A549 (cell line): Measurements from ENCODE around the gene SLC25A30. TPM values are rescaled to one million over a fixed set of nuclear protein-coding genes. Genes with fewer than 3 reads are reported as not detected.

Experiments
- ATAC-seq, 2 experiments: fragments of 200-7000 bp in 1 of 2; fragments of >200 bp in 1 of 2; cut with Nextera tagmentation in 1 of 2; cut with Tn5 transposase in 1 of 2; 3 replicates each; pipeline versions ENCODE4 v1.8.0 to v1.9.1; 2018 to 2020; ENCODE audit warnings: mild to moderate bottlenecking in 1 of 2, moderate library complexity in 1 of 2
- CTCF ChIA-PET: fragments of 300-600 bp; sonication (Branson Sonifier 250); formaldehyde crosslinking; extraction: SDS; loops from one replicate; lab custom pipeline; 2021; ENCODE audit warnings: antibody characterized with exemption, inconsistent platforms; lab: Yijun Ruan, JAX
- POLR2A ChIA-PET: fragments of 350-600 bp; formaldehyde crosslinking; extraction: SDS; loops from one replicate; lab custom pipeline; 2021; ENCODE audit warnings: antibody characterized with exemption, inconsistent platforms; lab: Yijun Ruan, JAX
- DNase-seq, 2 experiments: peaks; one replicate each; pipeline versions ENCODE4 v3.0.0 to v3.0.0-alpha.2; 2011 to 2016; ENCODE audit warnings: low read depth in 1 of 2, low spot score in 1 of 2
- FAIRE-seq: peaks from 2 replicates; lab custom pipeline; 2011; peaks lifted over from hg19 to GRCh38; lab: Jason Lieb, UNC
- H3K27ac ChIP-seq, 2 experiments: fragments of >200 bp; sonication (Bioruptor Twin); formaldehyde crosslinking; 3 replicates each; pipeline ENCODE4 v1.5.1; 2016 to 2017
- H3K4me1 ChIP-seq: fragments of >200 bp; sonication (Bioruptor Twin); formaldehyde crosslinking; 3 replicates; pipeline ENCODE4 v1.6.1; 2016
- H3K4me2 ChIP-seq: fragments of >200 bp; sonication (Bioruptor Twin); formaldehyde crosslinking; 3 replicates; pipeline ENCODE4 v1.6.1; 2016
- H3K4me3 ChIP-seq: fragments of >200 bp; sonication (Bioruptor Twin); formaldehyde crosslinking; 3 replicates; pipeline ENCODE4 v1.5.1; 2016
- H3K9me3 ChIP-seq: fragments of >200 bp; sonication (Bioruptor Twin); formaldehyde crosslinking; 3 replicates; pipeline ENCODE4 v1.6.1; 2016
- BHLHE40 ChIP-seq: IDR thresholded peaks from 2 replicates; pipeline ENCODE4 v1.6.1; 2012; ENCODE audit warnings: low read depth, low read length, inconsistent platforms
- CBX2 ChIP-seq: fragments of 200-600 bp; sonication (generic); IDR thresholded peaks from 2 replicates; pipeline ENCODE4 v1.6.1; 2016; ENCODE audit warnings: low read depth, mild to moderate bottlenecking, borderline replicate concordance
- CEBPB ChIP-seq, 2 experiments: fragments of >200 bp in 1 of 2; sonication (Bioruptor Twin) in 1 of 2; formaldehyde crosslinking in 1 of 2; IDR thresholded peaks; 2 replicates each; pipeline ENCODE4 v1.6.1; 2012 to 2016
- EHF ChIP-seq: fragments of 250-450 bp; sonication (Bioruptor Pico); IDR thresholded peaks from 2 replicates; pipeline ENCODE4 v1.5.0; 2020; ENCODE audit warnings: mild to moderate bottlenecking
- ESRRA ChIP-seq: fragments of 150-350 bp; IDR thresholded peaks from 2 replicates; pipeline ENCODE4 v1.6.1; 2014; ENCODE audit warnings: mild to moderate bottlenecking, low read length, borderline replicate concordance
- FOSB ChIP-seq: fragments of 250-450 bp; sonication (Bioruptor Pico); IDR thresholded peaks from 2 replicates; pipeline ENCODE4 v1.5.0; 2020; ENCODE audit warnings: mild to moderate bottlenecking, moderate library complexity
- FOXS1 ChIP-seq: fragments of 250-450 bp; sonication (Bioruptor Pico); IDR thresholded peaks from 2 replicates; pipeline ENCODE4 v1.5.0; 2020; ENCODE audit warnings: mild to moderate bottlenecking, moderate library complexity
- GATA3 ChIP-seq: IDR thresholded peaks from 2 replicates; pipeline ENCODE4 v1.6.1; 2012; ENCODE audit warnings: borderline replicate concordance
- HDAC2 ChIP-seq: fragments of 200-600 bp; sonication (generic); IDR thresholded peaks from 2 replicates; pipeline ENCODE4 v1.6.1; 2016
- HEYL ChIP-seq: fragments of 250-450 bp; sonication (Bioruptor Pico); IDR thresholded peaks from 2 replicates; pipeline ENCODE4 v1.8.0; 2021; ENCODE audit warnings: mild to moderate bottlenecking, moderate library complexity
- HOXA7 ChIP-seq: fragments of 250-450 bp; sonication (Bioruptor Pico); IDR thresholded peaks from 2 replicates; pipeline ENCODE4 v1.5.0; 2020; ENCODE audit warnings: mild to moderate bottlenecking, moderate library complexity
- HOXB5 ChIP-seq: fragments of 250-450 bp; sonication (Bioruptor Pico); IDR thresholded peaks from 2 replicates; pipeline ENCODE4 v1.5.0; 2020; ENCODE audit warnings: mild to moderate bottlenecking, moderate library complexity
- KDM5A ChIP-seq: fragments of 200-600 bp; sonication (generic); IDR thresholded peaks from 2 replicates; pipeline ENCODE4 v1.6.1; 2016; ENCODE audit warnings: antibody characterized with exemption, mild to moderate bottlenecking
- MAFK ChIP-seq: fragments of 450-650 bp; IDR thresholded peaks from 2 replicates; pipeline ENCODE4 v1.6.1; 2014; ENCODE audit not compliant: partially characterized antibody
- MYC ChIP-seq: IDR thresholded peaks from 2 replicates; pipeline ENCODE4 v1.6.1; 2012; ENCODE audit warnings: mild to moderate bottlenecking, inconsistent platforms, low read length, improper control_type of control experiment, borderline replicate concordance
- NPAS2 ChIP-seq: fragments of 250-450 bp; sonication (Bioruptor Pico); IDR thresholded peaks from 2 replicates; pipeline ENCODE4 v1.8.0; 2022; ENCODE audit warnings: mild to moderate bottlenecking, moderate library complexity, borderline replicate concordance
- POLR2A ChIP-seq: IDR thresholded peaks from 2 replicates; pipeline ENCODE4 v1.6.1; 2012; ENCODE audit warnings: mild to moderate bottlenecking, low read length
- RAD21 ChIP-seq, 2 experiments: fragments of >200 bp in 1 of 2; sonication (Bioruptor Twin) in 1 of 2; formaldehyde crosslinking in 1 of 2; IDR thresholded peaks in 1 of 2; conservative IDR thresholded peaks in 1 of 2; 2 replicates in 1 of 2; 3 replicates in 1 of 2; pipeline ENCODE4 v1.6.1; 2012 to 2018; ENCODE audit warnings: inconsistent platforms in 1 of 2
- ZSCAN20 ChIP-seq: fragments of 250-450 bp; sonication (Bioruptor Pico); IDR thresholded peaks from 2 replicates; pipeline ENCODE4 v1.8.0; 2022; ENCODE audit warnings: mild to moderate bottlenecking, moderate library complexity
- WGBS: methylation state at CpG from one replicate; pipeline ENCODE4 v1.1.6; 2017; ENCODE audit errors: missing lambda C conversion rate; 5-methylcytosine and 5-hydroxymethylcytosine counted together
- polyA plus RNA-seq, 4 experiments: library from polyadenylated mRNA; depleted of rRNA in 3 of 4; stranded (reverse); fragments of >200 nt; fragmentation: RNase III in 1 of 4; extraction: RNeasy Plus Mini Kit Qiagen cat#74134 plus additional on column Dnase treatment in 1 of 4; gene quantifications; 2 replicates in 3 of 4; 3 replicates in 1 of 4; pipeline ENCODE4 v1.2.3, GENCODE V29; 2011 to 2017
- TF ChIP-seq, protein P1 (sequence below): IDR thresholded peaks from 2 replicates; pipeline ENCODE4 v1.6.1; 2012; ENCODE audit warnings: low read depth, borderline replicate concordance
- TF ChIP-seq, protein P2 (sequence below): fragments of >200 bp; sonication (Bioruptor Twin); formaldehyde crosslinking; IDR thresholded peaks from 3 replicates; pipeline ENCODE4 v1.5.1; 2016
- TF ChIP-seq, protein P3 (sequence below): fragments of 200-600 bp; sonication (generic); IDR thresholded peaks from 2 replicates; pipeline ENCODE4 v1.6.1; 2016; ENCODE audit warnings: antibody characterized with exemption, mild to moderate bottlenecking, moderate library complexity
- TF ChIP-seq, protein P4 (sequence below): fragments of >200 bp; sonication (Bioruptor Twin); formaldehyde crosslinking; IDR thresholded peaks from 2 replicates; pipeline ENCODE4 v1.6.1; 2016
- TF ChIP-seq, protein P5 (sequence below): fragments of >200 bp; sonication (Bioruptor Twin); formaldehyde crosslinking; IDR thresholded peaks from 3 replicates; pipeline ENCODE4 v1.6.1; 2016

SLC25A30 gene
- polyA plus RNA-seq, 2 of the 4 experiments (the other 2 are of a cell fraction), result 10.1 to 12.7 TPM

DNA sequence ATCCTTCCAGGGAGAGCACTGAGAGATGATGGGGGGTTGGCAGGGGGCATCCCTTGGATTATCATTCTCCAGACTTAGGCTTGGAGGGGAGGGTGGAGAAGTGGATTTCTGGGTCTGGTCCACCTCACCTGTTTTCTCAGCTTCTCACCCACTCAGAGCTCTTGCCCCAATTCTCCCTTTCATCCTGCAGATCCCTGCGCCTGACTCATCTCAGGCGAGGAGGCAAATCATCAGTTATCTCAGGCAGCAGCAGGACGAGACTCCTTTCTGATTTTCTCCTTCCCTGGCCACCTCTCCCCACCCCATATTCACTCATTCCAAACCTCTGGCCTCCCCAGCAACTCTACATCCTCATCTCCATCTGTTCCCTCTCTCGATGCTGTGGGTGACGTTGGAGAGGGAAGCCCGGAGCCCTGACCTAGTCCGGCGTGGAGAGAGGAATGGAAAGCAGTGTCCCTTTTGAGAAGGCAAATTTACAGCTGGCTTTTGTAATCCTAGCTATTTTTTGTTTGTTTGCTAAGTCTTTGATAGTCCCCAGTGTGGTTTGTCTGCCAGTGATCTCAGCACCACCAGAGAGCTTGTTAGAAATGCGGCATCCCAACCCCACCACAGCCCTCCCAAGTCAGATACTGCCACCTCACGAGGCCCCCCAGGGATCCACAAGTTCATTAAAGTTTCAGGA is 53.2 kb downstream of the SLC25A30 start:
- no peak overlapping the region for H3K4me2 ChIP-seq
- no peak for TF ChIP-seq MAFK
- TF ChIP-seq HOXA7, result no peak
- TF ChIP-seq POLR2A, result no peak
- TF ChIP-seq, protein P1, sequence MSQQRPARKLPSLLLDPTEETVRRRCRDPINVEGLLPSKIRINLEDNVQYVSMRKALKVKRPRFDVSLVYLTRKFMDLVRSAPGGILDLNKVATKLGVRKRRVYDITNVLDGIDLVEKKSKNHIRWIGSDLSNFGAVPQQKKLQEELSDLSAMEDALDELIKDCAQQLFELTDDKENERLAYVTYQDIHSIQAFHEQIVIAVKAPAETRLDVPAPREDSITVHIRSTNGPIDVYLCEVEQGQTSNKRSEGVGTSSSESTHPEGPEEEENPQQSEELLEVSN, result no peak
- TF ChIP-seq, protein P2, sequence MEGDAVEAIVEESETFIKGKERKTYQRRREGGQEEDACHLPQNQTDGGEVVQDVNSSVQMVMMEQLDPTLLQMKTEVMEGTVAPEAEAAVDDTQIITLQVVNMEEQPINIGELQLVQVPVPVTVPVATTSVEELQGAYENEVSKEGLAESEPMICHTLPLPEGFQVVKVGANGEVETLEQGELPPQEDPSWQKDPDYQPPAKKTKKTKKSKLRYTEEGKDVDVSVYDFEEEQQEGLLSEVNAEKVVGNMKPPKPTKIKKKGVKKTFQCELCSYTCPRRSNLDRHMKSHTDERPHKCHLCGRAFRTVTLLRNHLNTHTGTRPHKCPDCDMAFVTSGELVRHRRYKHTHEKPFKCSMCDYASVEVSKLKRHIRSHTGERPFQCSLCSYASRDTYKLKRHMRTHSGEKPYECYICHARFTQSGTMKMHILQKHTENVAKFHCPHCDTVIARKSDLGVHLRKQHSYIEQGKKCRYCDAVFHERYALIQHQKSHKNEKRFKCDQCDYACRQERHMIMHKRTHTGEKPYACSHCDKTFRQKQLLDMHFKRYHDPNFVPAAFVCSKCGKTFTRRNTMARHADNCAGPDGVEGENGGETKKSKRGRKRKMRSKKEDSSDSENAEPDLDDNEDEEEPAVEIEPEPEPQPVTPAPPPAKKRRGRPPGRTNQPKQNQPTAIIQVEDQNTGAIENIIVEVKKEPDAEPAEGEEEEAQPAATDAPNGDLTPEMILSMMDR, result no peak
- no peak for TF ChIP-seq FOXS1 (CRISPR knock-in tag)
- no peak for TF ChIP-seq HOXB5 (CRISPR knock-in tag)
- TF ChIP-seq, protein P3, sequence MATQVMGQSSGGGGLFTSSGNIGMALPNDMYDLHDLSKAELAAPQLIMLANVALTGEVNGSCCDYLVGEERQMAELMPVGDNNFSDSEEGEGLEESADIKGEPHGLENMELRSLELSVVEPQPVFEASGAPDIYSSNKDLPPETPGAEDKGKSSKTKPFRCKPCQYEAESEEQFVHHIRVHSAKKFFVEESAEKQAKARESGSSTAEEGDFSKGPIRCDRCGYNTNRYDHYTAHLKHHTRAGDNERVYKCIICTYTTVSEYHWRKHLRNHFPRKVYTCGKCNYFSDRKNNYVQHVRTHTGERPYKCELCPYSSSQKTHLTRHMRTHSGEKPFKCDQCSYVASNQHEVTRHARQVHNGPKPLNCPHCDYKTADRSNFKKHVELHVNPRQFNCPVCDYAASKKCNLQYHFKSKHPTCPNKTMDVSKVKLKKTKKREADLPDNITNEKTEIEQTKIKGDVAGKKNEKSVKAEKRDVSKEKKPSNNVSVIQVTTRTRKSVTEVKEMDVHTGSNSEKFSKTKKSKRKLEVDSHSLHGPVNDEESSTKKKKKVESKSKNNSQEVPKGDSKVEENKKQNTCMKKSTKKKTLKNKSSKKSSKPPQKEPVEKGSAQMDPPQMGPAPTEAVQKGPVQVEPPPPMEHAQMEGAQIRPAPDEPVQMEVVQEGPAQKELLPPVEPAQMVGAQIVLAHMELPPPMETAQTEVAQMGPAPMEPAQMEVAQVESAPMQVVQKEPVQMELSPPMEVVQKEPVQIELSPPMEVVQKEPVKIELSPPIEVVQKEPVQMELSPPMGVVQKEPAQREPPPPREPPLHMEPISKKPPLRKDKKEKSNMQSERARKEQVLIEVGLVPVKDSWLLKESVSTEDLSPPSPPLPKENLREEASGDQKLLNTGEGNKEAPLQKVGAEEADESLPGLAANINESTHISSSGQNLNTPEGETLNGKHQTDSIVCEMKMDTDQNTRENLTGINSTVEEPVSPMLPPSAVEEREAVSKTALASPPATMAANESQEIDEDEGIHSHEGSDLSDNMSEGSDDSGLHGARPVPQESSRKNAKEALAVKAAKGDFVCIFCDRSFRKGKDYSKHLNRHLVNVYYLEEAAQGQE, result no peak
- TF ChIP-seq EHF (CRISPR knock-in tag), result no peak
- TF ChIP-seq ESRRA, result no peak
- TF ChIP-seq HDAC2, result no peak
- no peak for TF ChIP-seq ZSCAN20
- TF ChIP-seq KDM5A, result no peak
- no peak for TF ChIP-seq HEYL (CRISPR knock-in tag)
- no peak for TF ChIP-seq MYC
- TF ChIP-seq RAD21 (conservative IDR thresholded peaks at IDR 0.05 in 1 of 2, IDR thresholded peaks at IDR 0.05 in 1 of 2), result no peak
- no peak for TF ChIP-seq FOSB (CRISPR knock-in tag)
- no peak for TF ChIP-seq NPAS2 (CRISPR knock-in tag)
- TF ChIP-seq GATA3, result no peak
- TF ChIP-seq CBX2, result no peak
- TF ChIP-seq, all 56 proteins: peak for 0
- DNase-seq (no peak), ATAC-seq (no peak), FAIRE-seq (no peak)
- CTCF ChIA-PET, result interaction anchor here (1.2 kb wide), 1 partner anchor 22 kb away, joined by 3 read pairs; no protein-coding TSS in a partner anchor
- POLR2A ChIA-PET, result interaction anchor here (0.6 to 1.1 kb wide), 3 partner anchors 23 to 33 kb away, joined by 3 to 7 read pairs (median 3); no protein-coding TSS in a partner anchor
- 85% methylated on average over 10 of the region's 10 CpGs for WGBS
- Histone ChIP-seq H3K4me3 (no peak overlapping the region), H3K27ac (no peak overlapping the region), H3K9me3 (no peaks in the 10 kb centered on the region), H3K4me1 (peaks cover 28% of the 10 kb centered on the region)

DNA sequence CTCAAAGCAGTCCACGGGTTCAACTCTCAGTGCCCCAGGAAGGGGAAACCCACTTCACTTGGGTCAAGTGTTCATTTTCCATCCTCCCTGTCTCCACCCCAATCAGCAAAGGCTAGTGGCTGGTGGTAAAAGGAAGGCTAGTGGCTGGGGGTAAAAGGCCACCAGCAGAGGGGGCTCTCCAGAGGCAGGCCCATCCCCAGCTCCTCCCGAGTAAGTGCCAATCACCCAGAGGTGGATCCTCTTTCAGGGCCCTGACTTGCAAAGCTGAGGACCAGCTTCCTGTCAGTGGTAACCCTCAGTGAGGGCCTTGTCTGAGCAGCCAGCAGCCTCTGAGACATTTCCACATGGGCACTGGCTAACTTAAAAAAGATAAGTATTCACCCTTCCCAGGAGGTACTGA is 55.2 kb downstream of the SLC25A30 start:
- TF ChIP-seq, protein P4, sequence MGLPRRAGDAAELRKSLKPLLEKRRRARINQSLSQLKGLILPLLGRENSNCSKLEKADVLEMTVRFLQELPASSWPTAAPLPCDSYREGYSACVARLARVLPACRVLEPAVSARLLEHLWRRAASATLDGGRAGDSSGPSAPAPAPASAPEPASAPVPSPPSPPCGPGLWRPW, result no peak
- TF ChIP-seq, protein P5, sequence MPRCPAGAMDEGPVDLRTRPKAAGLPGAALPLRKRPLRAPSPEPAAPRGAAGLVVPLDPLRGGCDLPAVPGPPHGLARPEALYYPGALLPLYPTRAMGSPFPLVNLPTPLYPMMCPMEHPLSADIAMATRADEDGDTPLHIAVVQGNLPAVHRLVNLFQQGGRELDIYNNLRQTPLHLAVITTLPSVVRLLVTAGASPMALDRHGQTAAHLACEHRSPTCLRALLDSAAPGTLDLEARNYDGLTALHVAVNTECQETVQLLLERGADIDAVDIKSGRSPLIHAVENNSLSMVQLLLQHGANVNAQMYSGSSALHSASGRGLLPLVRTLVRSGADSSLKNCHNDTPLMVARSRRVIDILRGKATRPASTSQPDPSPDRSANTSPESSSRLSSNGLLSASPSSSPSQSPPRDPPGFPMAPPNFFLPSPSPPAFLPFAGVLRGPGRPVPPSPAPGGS, result no peak
- TF ChIP-seq CBX2 (no peak), CEBPB (IDR thresholded peaks at IDR 0.05) (no peak), BHLHE40 (no peak)
- ChIA-PET CTCF (interaction anchor here (0.7 to 2.6 kb wide), 2 partner anchors 8 to 28 kb away, joined by 3 to 12 read pairs; no protein-coding TSS in a partner anchor), POLR2A (no interaction called here)
- no peak overlapping the region for H3K27ac ChIP-seq
- 94% methylated on average over 2 of the region's 2 CpGs for WGBS
- peaks cover 24% of the 10 kb centered on the region for H3K4me1 ChIP-seq
- no peak overlapping the region for H3K4me3 ChIP-seq
- H3K4me2 ChIP-seq, result no peak overlapping the region
- DNase-seq, result no peak
- FAIRE-seq, result no peak
- H3K9me3 ChIP-seq, result no peaks in the 10 kb centered on the region
- ATAC-seq, result peak in 1 of 2 experiments; percentile 35; a peak in 1 of 6 replicates
